Measurements from ENCODE around the gene PAX5. TPM values are rescaled to one million over a fixed set of nuclear protein-coding genes. Genes with fewer than 3 reads are reported as not detected.

PAX5 gene
- total RNA-seq, 1 donor from 2014 or later, result not detected

DNA sequence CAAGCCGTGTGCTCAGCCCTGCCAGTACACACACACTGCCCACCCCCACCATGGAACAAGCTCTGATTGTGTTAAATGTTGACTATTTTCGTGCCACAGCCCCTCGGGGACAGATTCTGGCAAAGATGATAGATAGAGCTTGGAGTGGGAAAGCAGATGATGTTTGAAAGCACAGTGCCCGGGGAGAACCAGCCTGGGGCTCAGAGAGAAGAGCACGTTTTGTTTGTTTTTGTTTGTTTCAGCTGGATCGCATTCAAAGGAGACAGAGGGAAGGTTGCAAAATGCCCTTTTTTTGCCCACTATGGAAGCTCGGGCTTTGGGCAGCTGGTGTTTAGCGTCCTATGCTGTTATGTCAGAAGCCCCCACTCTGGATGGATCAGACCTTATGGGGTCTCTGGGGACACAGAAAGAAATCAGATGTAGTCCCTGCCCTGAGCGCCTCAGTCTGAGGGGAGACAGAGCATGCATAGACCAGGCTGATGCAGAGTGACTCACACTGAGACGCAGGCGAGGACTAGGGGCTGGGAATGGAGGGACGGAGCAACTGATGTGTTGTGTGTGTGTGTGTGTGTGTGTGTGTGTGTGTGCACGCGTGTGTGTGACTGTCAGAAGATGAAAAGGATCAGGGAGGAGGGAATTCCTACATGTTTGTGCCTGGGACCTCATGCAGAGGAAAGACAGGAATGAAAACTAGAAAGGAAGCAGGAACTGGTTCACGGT is 231.7 kb downstream of the PAX5 start:
- no peak for TF ChIP-seq CTCF (IDR thresholded peaks at IDR 0.05; ENCODE audit: insufficient read depth, low read length, poor library complexity, severe bottlenecking)
- Histone ChIP-seq H3K27me3 (ENCODE audit: control insufficient read depth, insufficient read depth, low read length) (peaks cover 27% of the 10 kb centered on the region), H3K4me3 (ENCODE audit: low read depth, low read length) (no peak overlapping the region), H3K36me3 (ENCODE audit: control insufficient read depth, insufficient read depth, low read length) (no peaks in the 10 kb centered on the region)
- DNase-seq (ENCODE audit: low read depth), result no peak

GRCh38 chr9:36800455-36800854 is 233.6 kb downstream of the PAX5 start:
- no peak for DNase-seq (ENCODE audit: low read depth)
- Histone ChIP-seq H3K27me3 (ENCODE audit: control insufficient read depth, insufficient read depth, low read length) (peaks cover 27% of the 10 kb centered on the region), H3K36me3 (ENCODE audit: control insufficient read depth, insufficient read depth, low read length) (no peaks in the 10 kb centered on the region), H3K4me3 (ENCODE audit: low read depth, low read length) (no peak overlapping the region)
- no peak for TF ChIP-seq CTCF (IDR thresholded peaks at IDR 0.05; ENCODE audit: insufficient read depth, low read length, poor library complexity, severe bottlenecking)

DNA sequence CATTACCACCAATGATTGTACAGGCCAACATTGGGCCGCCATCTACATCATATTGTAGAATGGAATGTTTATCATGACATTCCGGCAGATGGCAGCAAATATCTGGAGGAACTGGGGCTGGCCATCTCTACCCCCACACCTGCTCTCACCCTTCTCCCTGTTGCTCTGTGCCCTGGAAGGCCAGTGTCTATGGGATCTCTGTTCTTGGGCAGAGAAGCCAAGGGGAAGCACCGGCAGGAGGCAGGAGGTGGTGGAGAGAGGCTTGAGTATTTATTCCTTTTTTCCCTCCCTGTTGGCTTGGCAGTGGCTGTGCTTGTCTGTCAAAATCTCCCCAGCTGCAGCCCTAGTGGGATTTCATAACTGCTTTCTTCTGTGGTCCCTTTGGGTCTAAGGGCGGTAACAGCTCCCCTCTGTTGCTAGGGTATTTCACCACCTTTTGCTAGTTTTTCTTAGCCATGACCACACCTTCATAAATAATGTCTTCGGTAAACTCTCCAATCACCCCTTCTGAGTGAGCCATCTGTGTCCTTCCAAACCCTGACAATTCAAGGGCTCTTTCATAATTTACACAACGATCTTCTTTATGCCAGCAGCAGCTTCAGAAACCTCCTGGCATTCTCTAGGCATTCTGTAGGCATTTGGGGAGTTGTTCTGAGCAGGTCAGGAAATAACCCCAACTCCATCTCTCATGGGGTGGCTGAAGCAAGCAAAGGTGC is 235.6 kb downstream of the PAX5 start:
- H3K27me3 ChIP-seq (ENCODE audit: control insufficient read depth, insufficient read depth, low read length), result peaks cover 24% of the 10 kb centered on the region
- H3K4me3 ChIP-seq (ENCODE audit: low read depth, low read length), result no peak overlapping the region
- H3K36me3 ChIP-seq (ENCODE audit: control insufficient read depth, insufficient read depth, low read length), result no peaks in the 10 kb centered on the region
- no peak for DNase-seq (ENCODE audit: low read depth)
- no peak for TF ChIP-seq CTCF (IDR thresholded peaks at IDR 0.05; ENCODE audit: insufficient read depth, low read length, poor library complexity, severe bottlenecking)

- Histone ChIP-seq H3K4me3 (ENCODE audit: low read depth, low read length) (no peak overlapping the region), H3K27me3 (ENCODE audit: control insufficient read depth, insufficient read depth, low read length) (peaks cover 18% of the 10 kb centered on the region), H3K36me3 (ENCODE audit: control insufficient read depth, insufficient read depth, low read length) (no peaks in the 10 kb centered on the region)
- no peak for DNase-seq (ENCODE audit: low read depth)
- TF ChIP-seq CTCF (IDR thresholded peaks at IDR 0.05; ENCODE audit: insufficient read depth, low read length, poor library complexity, severe bottlenecking), result no peak
Measured at GRCh38 chr9:36797471-36798220, 236.4 kb downstream of the PAX5 start.

GRCh38 chr9:36796671-36797419 is 237.2 kb downstream of the PAX5 start:
- Histone ChIP-seq H3K36me3 (ENCODE audit: control insufficient read depth, insufficient read depth, low read length) (no peaks in the 10 kb centered on the region), H3K27me3 (ENCODE audit: control insufficient read depth, insufficient read depth, low read length) (peaks cover 14% of the 10 kb centered on the region), H3K4me3 (ENCODE audit: low read depth, low read length) (no peak overlapping the region)
- DNase-seq (ENCODE audit: low read depth), result no peak
- no peak for TF ChIP-seq CTCF (IDR thresholded peaks at IDR 0.05; ENCODE audit: insufficient read depth, low read length, poor library complexity, severe bottlenecking)
